ENCODE measurements around the gene IYD.
A peak's percentile ranks its signal among the peaks of the same experiment; 100 is the strongest.

The IYD gene

GRCh38 chr6:150412221-150412620 lies 43.4 kb downstream of the IYD start:
- no peak for DNase-seq (ENCODE audit: low read depth, low spot score)
- TF ChIP-seq, protein P1, sequence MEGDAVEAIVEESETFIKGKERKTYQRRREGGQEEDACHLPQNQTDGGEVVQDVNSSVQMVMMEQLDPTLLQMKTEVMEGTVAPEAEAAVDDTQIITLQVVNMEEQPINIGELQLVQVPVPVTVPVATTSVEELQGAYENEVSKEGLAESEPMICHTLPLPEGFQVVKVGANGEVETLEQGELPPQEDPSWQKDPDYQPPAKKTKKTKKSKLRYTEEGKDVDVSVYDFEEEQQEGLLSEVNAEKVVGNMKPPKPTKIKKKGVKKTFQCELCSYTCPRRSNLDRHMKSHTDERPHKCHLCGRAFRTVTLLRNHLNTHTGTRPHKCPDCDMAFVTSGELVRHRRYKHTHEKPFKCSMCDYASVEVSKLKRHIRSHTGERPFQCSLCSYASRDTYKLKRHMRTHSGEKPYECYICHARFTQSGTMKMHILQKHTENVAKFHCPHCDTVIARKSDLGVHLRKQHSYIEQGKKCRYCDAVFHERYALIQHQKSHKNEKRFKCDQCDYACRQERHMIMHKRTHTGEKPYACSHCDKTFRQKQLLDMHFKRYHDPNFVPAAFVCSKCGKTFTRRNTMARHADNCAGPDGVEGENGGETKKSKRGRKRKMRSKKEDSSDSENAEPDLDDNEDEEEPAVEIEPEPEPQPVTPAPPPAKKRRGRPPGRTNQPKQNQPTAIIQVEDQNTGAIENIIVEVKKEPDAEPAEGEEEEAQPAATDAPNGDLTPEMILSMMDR (IDR thresholded peaks at IDR 0.05; ENCODE audit: low read depth, low read length) = no peak
- H3K4me3 ChIP-seq (ENCODE audit: low read depth, low read length) = no peak overlapping the region
- in situ Hi-C loops (cut with HindIII; ENCODE audit: low sequenced_read_pairs) = no loop called here

- no peak overlapping the region for H3K4me3 ChIP-seq (ENCODE audit: low read depth, low read length)
- TF ChIP-seq, protein P1 (IDR thresholded peaks at IDR 0.05; ENCODE audit: low read depth, low read length) = no peak
- no peak for DNase-seq (ENCODE audit: low read depth, low spot score)
- in situ Hi-C loops (cut with HindIII; ENCODE audit: low sequenced_read_pairs) = no loop called here
Observed at GRCh38 chr6:150413198-150413597, 44.4 kb downstream of the IYD start.

- in situ Hi-C loops (cut with HindIII; ENCODE audit: low sequenced_read_pairs) = no loop called here
- TF ChIP-seq, protein P1 (IDR thresholded peaks at IDR 0.05; ENCODE audit: low read depth, low read length) = no peak
- no peak for DNase-seq (ENCODE audit: low read depth, low spot score)
- no peak overlapping the region for H3K4me3 ChIP-seq (ENCODE audit: low read depth, low read length)
Observed at GRCh38 chr6:150413781-150414281, 45.0 kb downstream of the IYD start.

- no peak overlapping the region for H3K4me3 ChIP-seq (ENCODE audit: low read depth, low read length)
- in situ Hi-C loops (cut with HindIII; ENCODE audit: low sequenced_read_pairs) = no loop called here
- TF ChIP-seq, protein P1 (IDR thresholded peaks at IDR 0.05; ENCODE audit: low read depth, low read length) = no peak
- DNase-seq (ENCODE audit: low read depth, low spot score) = no peak
Observed at GRCh38 chr6:150416128-150416527, 47.3 kb downstream of the IYD start.

GRCh38 chr6:150417250-150417649 lies 48.4 kb downstream of the IYD start:
- TF ChIP-seq, protein P1 (IDR thresholded peaks at IDR 0.05; ENCODE audit: low read depth, low read length) = no peak
- DNase-seq (ENCODE audit: low read depth, low spot score) = no peak

GRCh38 chr6:150417899-150418826 lies 49.4 kb downstream of the IYD start:
- in situ Hi-C loops (cut with HindIII; ENCODE audit: low sequenced_read_pairs) = no loop called here
- DNase-seq (ENCODE audit: low read depth, low spot score) = peak; percentile 90
- TF ChIP-seq, protein P1 (IDR thresholded peaks at IDR 0.05; ENCODE audit: low read depth, low read length) = peak; percentile 86
- H3K4me3 ChIP-seq (ENCODE audit: low read depth, low read length) = peak overlapping the region; percentile 28

More at GRCh38 chr6:150417250-150417649, 48.4 kb downstream of the IYD start:
- H3K4me3 ChIP-seq (ENCODE audit: low read depth, low read length) = no peak overlapping the region
- in situ Hi-C loops (cut with HindIII; ENCODE audit: low sequenced_read_pairs) = no loop called here
